Tibial nerve (tissue), 4 donors: ENCODE measurements around the gene ALK. TPM values are rescaled to one million over a fixed set of nuclear protein-coding genes. Genes with fewer than 3 reads are reported as not detected.
A peak's percentile ranks its signal among the peaks of the same experiment; 100 is the strongest.

Source experiments
- DNase-seq, 2 donors: peaks; one replicate each; pipeline ENCODE4 v3.0.0-alpha.2; 2019; ENCODE audit warnings: low spot score in 2 of 2
- H3K27ac ChIP-seq, 4 donors: fragments of 200-600 bp; sonication (generic) in 3 of 4; one replicate each; pipeline ENCODE4 v1.5.1; 2017 to 2019; ENCODE audit warnings: mild to moderate bottlenecking in 1 of 4
- H3K27me3 ChIP-seq, 2 donors: fragments of 200-600 bp; sonication (generic) in 1 of 2; one replicate each; pipeline versions ENCODE4 v1.5.1 to v1.6.0; 2017 to 2019
- H3K36me3 ChIP-seq, 3 donors: fragments of 200-600 bp; sonication (generic); one replicate each; pipeline ENCODE4 v1.5.1; 2018 to 2019
- H3K4me1 ChIP-seq, 4 donors: fragments of 200-600 bp; sonication (generic) in 3 of 4; one replicate each; pipeline ENCODE4 v1.5.1; 2017 to 2019
- H3K4me3 ChIP-seq, 4 donors: fragments of 200-600 bp; sonication (generic) in 3 of 4; one replicate each; pipeline ENCODE4 v1.5.1; 2017 to 2019; ENCODE audit warnings: mild to moderate bottlenecking in 1 of 4, moderate library complexity in 1 of 4
- H3K9me3 ChIP-seq, 4 donors: fragments of 200-600 bp; sonication (generic) in 3 of 4; one replicate each; pipeline ENCODE4 v1.5.1; 2017 to 2019
- CTCF ChIP-seq, 5 experiments: fragments of 200-600 bp in 3 of 5; fragments of 450-650 bp in 2 of 5; sonication (generic) in 3 of 5; IDR thresholded peaks; one replicate each; pipeline ENCODE4 v1.5.1; 2016 to 2019; ENCODE audit warnings: antibody characterized with exemption in 5 of 5, mild to moderate bottlenecking in 3 of 5, moderate library complexity in 2 of 5
- EP300 ChIP-seq, 2 donors: sonication (generic); formaldehyde crosslinking; IDR thresholded peaks; one replicate each; pipeline ENCODE4 v1.6.1; 2017; ENCODE audit warnings: antibody characterized with exemption in 2 of 2, mild to moderate bottlenecking in 1 of 2
- POLR2A ChIP-seq, 2 donors: fragments of 450-650 bp; IDR thresholded peaks; one replicate each; pipeline ENCODE4 v1.6.1; 2017; ENCODE audit warnings: antibody characterized with exemption in 2 of 2, mild to moderate bottlenecking in 2 of 2, moderate library complexity in 2 of 2
- WGBS, 2 donors: methylation state at CpG; one replicate each; pipeline ENCODE4 v1.1.5; 2018; 5-methylcytosine and 5-hydroxymethylcytosine counted together
- total RNA-seq, 4 donors: library from RNA; depleted of rRNA; stranded (reverse); fragments of >200 nt; gene quantifications; one replicate each; pipeline ENCODE4 v1.1.0, GENCODE V29; 2016

The ALK gene
- total RNA-seq, 4 donors from 2014 or later: 0.39 to 4.8 (median 0.66) TPM

GRCh38 chr2:29187926-29188325, 733.5 kb downstream of the ALK start:
- TF ChIP-seq EP300 (IDR thresholded peaks at IDR 0.05): no peak
- TF ChIP-seq POLR2A (IDR thresholded peaks at IDR 0.05): no peak
- no peak for TF ChIP-seq CTCF (IDR thresholded peaks at IDR 0.05)

GRCh38 chr2:29186817-29187216, 734.6 kb downstream of the ALK start:
- H3K27ac ChIP-seq: no peak overlapping the region
- no peaks in the 10 kb centered on the region for H3K27me3 ChIP-seq
- 94 to 95% methylated on average over 1 of the region's 1 CpG for WGBS, 2 donors
- peaks cover 0 to 39% (median 0%) of the 10 kb centered on the region in 3 donors for H3K36me3 ChIP-seq
- no peak for DNase-seq
- no peak overlapping the region for H3K4me3 ChIP-seq
- H3K4me1 ChIP-seq: no peaks in the 10 kb centered on the region
- TF ChIP-seq POLR2A (IDR thresholded peaks at IDR 0.05) (no peak), EP300 (IDR thresholded peaks at IDR 0.05) (no peak), CTCF (IDR thresholded peaks at IDR 0.05) (no peak)
- H3K9me3 ChIP-seq: no peaks in the 10 kb centered on the region

More at GRCh38 chr2:29187926-29188325, 733.5 kb downstream of the ALK start:
- Histone ChIP-seq H3K4me3 (no peak overlapping the region), H3K4me1 (no peaks in the 10 kb centered on the region), H3K27me3 (no peaks in the 10 kb centered on the region), H3K36me3 (peaks cover 0 to 38% (median 0%) of the 10 kb centered on the region in 3 donors), H3K27ac (no peak overlapping the region), H3K9me3 (no peaks in the 10 kb centered on the region)
- DNase-seq: no peak
- WGBS, 2 donors: 44 to 53% methylated on average over 2 of the region's 2 CpGs

- no peak overlapping the region for H3K4me3 ChIP-seq
- no peaks in the 10 kb centered on the region for H3K9me3 ChIP-seq
- TF ChIP-seq CTCF (IDR thresholded peaks at IDR 0.05): no peak
- no peak for TF ChIP-seq EP300 (IDR thresholded peaks at IDR 0.05)
- TF ChIP-seq POLR2A (IDR thresholded peaks at IDR 0.05): no peak
- H3K27me3 ChIP-seq: no peaks in the 10 kb centered on the region
- peaks cover 0 to 44% (median 0%) of the 10 kb centered on the region in 3 donors for H3K36me3 ChIP-seq
- WGBS, 2 donors: 93 to 95% methylated on average over 6 of the region's 6 CpGs
- H3K27ac ChIP-seq: peak overlapping the region in 1 of 4 donors; percentile 11
- no peaks in the 10 kb centered on the region for H3K4me1 ChIP-seq
- DNase-seq: no peak
Observed at GRCh38 chr2:29184531-29184930, 736.9 kb downstream of the ALK start.

- no peak overlapping the region for H3K4me3 ChIP-seq
- no peaks in the 10 kb centered on the region for H3K27me3 ChIP-seq
- H3K36me3 ChIP-seq: peaks cover 0 to 44% (median 0%) of the 10 kb centered on the region in 3 donors
- no peaks in the 10 kb centered on the region for H3K4me1 ChIP-seq
- no peak for DNase-seq
- H3K9me3 ChIP-seq: no peaks in the 10 kb centered on the region
- no peak overlapping the region for H3K27ac ChIP-seq
- TF ChIP-seq CTCF (IDR thresholded peaks at IDR 0.05): no peak
- TF ChIP-seq POLR2A (IDR thresholded peaks at IDR 0.05): no peak
- TF ChIP-seq EP300 (IDR thresholded peaks at IDR 0.05): no peak
Observed at GRCh38 chr2:29182920-29183319, 738.5 kb downstream of the ALK start.

- no peak overlapping the region for H3K4me3 ChIP-seq
- peaks cover 0 to 43% (median 0%) of the 10 kb centered on the region in 3 donors for H3K36me3 ChIP-seq
- 88 to 89% methylated on average over 1 of the region's 1 CpG for WGBS, 2 donors
- no peak overlapping the region for H3K27ac ChIP-seq
- no peak for TF ChIP-seq EP300 (IDR thresholded peaks at IDR 0.05)
- TF ChIP-seq CTCF (IDR thresholded peaks at IDR 0.05): no peak
- no peak for TF ChIP-seq POLR2A (IDR thresholded peaks at IDR 0.05)
- no peaks in the 10 kb centered on the region for H3K4me1 ChIP-seq
- H3K27me3 ChIP-seq: no peaks in the 10 kb centered on the region
- no peak for DNase-seq
- H3K9me3 ChIP-seq: no peaks in the 10 kb centered on the region
Observed at GRCh38 chr2:29182334-29182733, 739.1 kb downstream of the ALK start.
